Measurements from ENCODE around the gene RPS6KA2. TPM values are rescaled to one million over a fixed set of nuclear protein-coding genes. Genes with fewer than 3 reads are reported as not detected.

The RPS6KA2 gene
- total and polyA plus RNA-seq, 2 experiments from 2014 or later, result 12.5 to 25.3 TPM

GRCh38 chr6:166460473-166461437, 166.3 kb downstream of the RPS6KA2 start (continued):
- TF ChIP-seq EZH2phosphoT487 (IDR thresholded peaks at IDR 0.05; ENCODE audit: unreplicated experiment) (no peak), ZNF331 (CRISPR knock-in tag; IDR thresholded peaks at IDR 0.05; ENCODE audit: low read depth) (no peak), NANOG (IDR thresholded peaks at IDR 0.05; ENCODE audit: borderline replicate concordance) (no peak), ZNF114 (CRISPR knock-in tag; IDR thresholded peaks at IDR 0.05) (no peak), CREB1 (CRISPR knock-in tag; IDR thresholded peaks at IDR 0.05; ENCODE audit: low read depth) (no peak), ETS1 (IDR thresholded peaks at IDR 0.05) (no peak), ZNF462 (CRISPR knock-in tag; IDR thresholded peaks at IDR 0.05) (no peak)

- H3K27ac ChIP-seq (ENCODE audit: low read depth), result no peak overlapping the region
- H3K4me2 ChIP-seq, result no peak overlapping the region
- H3K36me3 ChIP-seq (ENCODE audit: insufficient read depth), result no peaks in the 10 kb centered on the region; the same call in 1 of the 2 replicates
- Mint-ChIP-seq H3K27me3 (ENCODE audit: insufficient read depth, low read depth, poor library complexity) (peaks cover 6% of the 10 kb centered on the region), H3K4me1 (peaks cover 9% of the 10 kb centered on the region), H3K36me3 (ENCODE audit: low read depth) (peaks cover 30% of the 10 kb centered on the region), H3K4me3 (no peak overlapping the region), H3K9me3 (no peaks in the 10 kb centered on the region; the same call in 2 of the 3 replicates), H3K27ac (no peak overlapping the region)
- no peak for ATAC-seq
- no peak overlapping the region for H3K4me3 ChIP-seq
- no peaks in the 10 kb centered on the region for H4K20me1 ChIP-seq (replicated peaks; ENCODE audit: insufficient read depth)
- H3K4me1 ChIP-seq (ENCODE audit: insufficient read depth), result no peaks in the 10 kb centered on the region
- no peaks in the 10 kb centered on the region for H3K79me2 ChIP-seq (replicated peaks; ENCODE audit: insufficient read depth)
- DNase-seq (ENCODE audit: low spot score), result no peak
- no peaks in the 10 kb centered on the region for H3K9me2 ChIP-seq (ENCODE audit: insufficient read depth)
- no peaks in the 10 kb centered on the region for H3F3A ChIP-seq (replicated peaks; ENCODE audit: low read depth)
- H2AFZ ChIP-seq, result no peak overlapping the region
- H3K27me3 ChIP-seq (ENCODE audit: insufficient read depth), result no peaks in the 10 kb centered on the region
- TF ChIP-seq STAT1 (IDR thresholded peaks at IDR 0.05; ENCODE audit: unreplicated experiment) (no peak), CREB1 (CRISPR knock-in tag; IDR thresholded peaks at IDR 0.05; ENCODE audit: low read depth) (no peak), ETS1 (IDR thresholded peaks at IDR 0.05) (no peak), REST (IDR thresholded peaks at IDR 0.05; ENCODE audit: unreplicated experiment) (no peak), ZNF114 (CRISPR knock-in tag; IDR thresholded peaks at IDR 0.05) (no peak)
These were observed 167.1 kb downstream of the RPS6KA2 start for GRCh38 chr6:166459906-166460305.
